Breast epithelium (tissue), 4 donors: Measurements from ENCODE around the gene GNAI3. TPM values are rescaled to one million over a fixed set of nuclear protein-coding genes. Genes with fewer than 3 reads are reported as not detected.
"Not testable (repeated sequence)": the region's sequence is repeated elsewhere in the genome, so short reads cannot be mapped to it uniquely, and the experiment has no call there.

Source experiments
- DNase-seq, 2 donors: peaks; one replicate each; pipeline ENCODE4 v3.0.0-alpha.2; 2019; ENCODE audit warnings: low spot score in 2 of 2
- H3K27ac ChIP-seq, 2 donors: fragments of 200-600 bp; sonication (generic) in 1 of 2; one replicate each; pipeline ENCODE4 v1.5.1; 2016 to 2019; ENCODE audit warnings: mild to moderate bottlenecking in 1 of 2
- H3K27me3 ChIP-seq, 2 donors: fragments of 200-600 bp; sonication (generic) in 1 of 2; one replicate each; pipeline versions ENCODE4 v1.5.1 to v1.6.0; 2017 to 2019; ENCODE audit warnings: control low read depth in 1 of 2, mild to moderate bottlenecking in 1 of 2
- H3K36me3 ChIP-seq: fragments of 200-600 bp; one replicate; pipeline ENCODE4 v1.5.1; 2019
- H3K4me1 ChIP-seq, 2 donors: fragments of 200-600 bp; sonication (generic); one replicate each; pipeline ENCODE4 v1.5.1; 2016 to 2019; ENCODE audit warnings: control low read depth in 1 of 2
- H3K4me3 ChIP-seq, 3 donors: fragments of 200-600 bp; sonication (generic); 1 replicate in 2 of 3; 2 replicates in 1 of 3; pipeline ENCODE4 v1.5.1; 2016 to 2019; ENCODE audit warnings: mild to moderate bottlenecking in 3 of 3, moderate library complexity in 2 of 3
- H3K9me3 ChIP-seq, 2 donors: fragments of 200-600 bp; sonication (generic) in 1 of 2; one replicate each; pipeline ENCODE4 v1.5.1; 2016 to 2019; ENCODE audit warnings: control low read depth in 1 of 2
- CTCF ChIP-seq, 3 donors: fragments of 450-650 bp; IDR thresholded peaks; one replicate each; pipeline ENCODE4 v1.5.1; 2016 to 2017; ENCODE audit warnings: antibody characterized with exemption in 3 of 3, mild to moderate bottlenecking in 3 of 3, moderate library complexity in 3 of 3
- POLR2A ChIP-seq: fragments of 450-650 bp; IDR thresholded peaks from one replicate; pipeline ENCODE4 v1.6.1; 2016; ENCODE audit warnings: antibody characterized with exemption, mild to moderate bottlenecking, moderate library complexity
- POLR2AphosphoS5 ChIP-seq, 3 donors: sonication (generic); formaldehyde crosslinking; IDR thresholded peaks; one replicate each; pipeline ENCODE4 v1.6.1; 2017; ENCODE audit warnings: antibody characterized with exemption in 3 of 3
- intact Hi-C: fragments of 100-400 bp; cut with DNase I; formaldehyde crosslinking; loops from one replicate; pipeline ENCODE4 v1.15.1; 2023; ENCODE audit warnings: low total_unique reads
- total RNA-seq, 3 donors: library from RNA; depleted of rRNA; stranded (reverse); fragments of >200 nt; gene quantifications; one replicate each; pipeline ENCODE4 v1.1.0, GENCODE V29; 2016

The GNAI3 gene
- total RNA-seq, 3 donors from 2014 or later: 5.9 to 6.9 (median 6.2) TPM

- H3K36me3 ChIP-seq: no peaks in the 10 kb centered on the region
- no peaks in the 10 kb centered on the region for H3K9me3 ChIP-seq
- TF ChIP-seq CTCF (IDR thresholded peaks at IDR 0.05): no peak
- no peaks in the 10 kb centered on the region for H3K4me1 ChIP-seq
- intact Hi-C loops: no loop called here
- H3K27me3 ChIP-seq: no peaks in the 10 kb centered on the region
- no peak overlapping the region for H3K27ac ChIP-seq
- H3K4me3 ChIP-seq: no peak overlapping the region
- no peak for DNase-seq
These were observed 111.7 kb downstream of the GNAI3 start for GRCh38 chr1:109659997-109660690.

- H3K27me3 ChIP-seq, intact Hi-C loops, H3K36me3 ChIP-seq, H3K4me1 ChIP-seq, H3K4me3 ChIP-seq, DNase-seq, H3K27ac ChIP-seq, H3K9me3 ChIP-seq: not testable (repeated sequence)
These were observed 112.2 kb downstream of the GNAI3 start for GRCh38 chr1:109660691-109661026.

- no peak overlapping the region for H3K4me3 ChIP-seq
- intact Hi-C loops: no loop called here
- no peaks in the 10 kb centered on the region for H3K9me3 ChIP-seq
- H3K36me3 ChIP-seq: no peaks in the 10 kb centered on the region
- no peaks in the 10 kb centered on the region for H3K4me1 ChIP-seq
- no peak for DNase-seq
- no peaks in the 10 kb centered on the region for H3K27me3 ChIP-seq
- TF ChIP-seq CTCF (IDR thresholded peaks at IDR 0.05) (no peak), POLR2A (no peak), POLR2AphosphoS5 (IDR thresholded peaks at IDR 0.05) (no peak)
- no peak overlapping the region for H3K27ac ChIP-seq
These were observed 113.0 kb downstream of the GNAI3 start for GRCh38 chr1:109661391-109661790.

GRCh38 chr1:109664671-109665070, 116.3 kb downstream of the GNAI3 start:
- intact Hi-C loops: no loop called here
- H3K4me1 ChIP-seq: no peaks in the 10 kb centered on the region

GRCh38 chr1:109667452-109668122, 119.2 kb downstream of the GNAI3 start, which contains the start of gene GSTM2:
GSTM2 (plus strand) TSS chr1:109668057; CDS start chr1:109668116, 59 bp downstream.
- Histone ChIP-seq H3K4me1 (no peaks in the 10 kb centered on the region), H3K9me3 (no peaks in the 10 kb centered on the region), H3K27me3 (no peaks in the 10 kb centered on the region), H3K36me3 (no peaks in the 10 kb centered on the region), H3K4me3 (peak within 1 kb of the TSS; percentile 50 to 71 (median 63)), H3K27ac (peak within 1 kb of the TSS; percentile 13 to 22)
- DNase-seq: peak; percentile 85 to 91
- TF ChIP-seq CTCF (IDR thresholded peaks at IDR 0.05) (no peak), POLR2AphosphoS5 (IDR thresholded peaks at IDR 0.05) (no peak), POLR2A (no peak)
- intact Hi-C loops: no loop called here

More at GRCh38 chr1:109664671-109665070, 116.3 kb downstream of the GNAI3 start:
- H3K36me3 ChIP-seq: no peaks in the 10 kb centered on the region
- TF ChIP-seq POLR2A: no peak
- H3K27me3 ChIP-seq: no peaks in the 10 kb centered on the region
- no peaks in the 10 kb centered on the region for H3K9me3 ChIP-seq
- no peak overlapping the region for H3K4me3 ChIP-seq
- H3K27ac ChIP-seq: no peak overlapping the region
- DNase-seq: no peak

Other genes with a start within 250 kb of the GNAI3 start
- gene MYBPHL, start 241.6 kb upstream of the GNAI3 start, total RNA-seq: not detected
- gene SORT1, start 150.7 kb upstream of the GNAI3 start, total RNA-seq: 100 to 1,000 TPM in 1 of 3 donors, 10 to 100 TPM in 2; 51.1 to 135 (median 69.8) TPM
- gene PSMA5, start 122.2 kb upstream of the GNAI3 start, total RNA-seq: 10 to 100 TPM; 23.7 to 36.7 (median 28.8) TPM
- gene SYPL2, start 82.1 kb upstream of the GNAI3 start, total RNA-seq: 1 to 10 TPM in 1 of 3 donors, under 1 TPM in 2; 0.44 to 1.4 (median 0.66) TPM
- 1 to 10 TPM; 2.4 to 4.1 (median 2.9) TPM for gene ATXN7L2, start 64.7 kb upstream of the GNAI3 start, total RNA-seq
- gene CYB561D1, start 54.5 kb upstream of the GNAI3 start, total RNA-seq: 1 to 10 TPM; 6.6 to 9.1 (median 8.2) TPM
- 1 to 10 TPM; 3.0 to 9.5 (median 6.4) TPM for gene AMIGO1, start 38.9 kb upstream of the GNAI3 start, total RNA-seq
- not detected for gene GPR61, start 8.7 kb upstream of the GNAI3 start, total RNA-seq
- gene GNAT2, start 71.0 kb downstream of the GNAI3 start, total RNA-seq: not detected
- gene AMPD2, start 71.2 kb downstream of the GNAI3 start, total RNA-seq: 10 to 100 TPM; 21.3 to 68.2 (median 47.4) TPM
- gene GSTM4, start 107.5 kb downstream of the GNAI3 start, total RNA-seq: 10 to 100 TPM; 21.9 to 31.5 (median 28.2) TPM
- 10 to 100 TPM; 47.8 to 93.4 (median 66.5) TPM for gene GSTM2, start 119.4 kb downstream of the GNAI3 start, total RNA-seq
- 10 to 100 TPM in 1 of 3 donors, not detected in 2; 33.8 TPM for gene GSTM1, start 139.2 kb downstream of the GNAI3 start, total RNA-seq
- 1 to 10 TPM; 1.8 to 4.6 (median 3.6) TPM for gene GSTM5, start 163.6 kb downstream of the GNAI3 start, total RNA-seq
- 100 to 1,000 TPM in 2 of 3 donors, 10 to 100 TPM in 1; 40.0 to 226 (median 105) TPM for gene GSTM3, start 192.4 kb downstream of the GNAI3 start, total RNA-seq
- 1 to 10 TPM in 1 of 3 donors, not detected in 2; 3.6 TPM for gene EPS8L3, start 215.3 kb downstream of the GNAI3 start, total RNA-seq